PFSK-1 (cell line): ENCODE data around the gene OTUD1.

ENCODE experiments used
- POLR2AphosphoS5 ChIP-seq: IDR thresholded peaks from 2 replicates; pipeline ENCODE4 v1.6.1; 2012; ENCODE audit warnings: low read depth, mild to moderate bottlenecking, control low read depth, low read length, moderate library complexity
- REST ChIP-seq, 2 experiments: IDR thresholded peaks; 2 replicates each; pipeline versions ENCODE4 v1.6.1 to v1.8.0; 2011 to 2012; ENCODE audit warnings: low read depth in 2 of 2, low read length in 2 of 2, control low read depth in 1 of 2, inconsistent platforms in 1 of 2, mild to moderate bottlenecking in 1 of 2, moderate library complexity in 1 of 2; ENCODE audit not compliant: insufficient read depth in 1 of 2

GRCh38 chr10:23390809-23391208 lies 48.1 kb upstream of the OTUD1 start:
- no peak for TF ChIP-seq REST (IDR thresholded peaks at IDR 0.05; ENCODE audit: insufficient read depth in 1 of 2, low read depth in 2 of 2, low read length in 2 of 2)
- no peak for TF ChIP-seq POLR2AphosphoS5
